ENCODE measurements around the gene CALD1.

Gene CALD1

DNA sequence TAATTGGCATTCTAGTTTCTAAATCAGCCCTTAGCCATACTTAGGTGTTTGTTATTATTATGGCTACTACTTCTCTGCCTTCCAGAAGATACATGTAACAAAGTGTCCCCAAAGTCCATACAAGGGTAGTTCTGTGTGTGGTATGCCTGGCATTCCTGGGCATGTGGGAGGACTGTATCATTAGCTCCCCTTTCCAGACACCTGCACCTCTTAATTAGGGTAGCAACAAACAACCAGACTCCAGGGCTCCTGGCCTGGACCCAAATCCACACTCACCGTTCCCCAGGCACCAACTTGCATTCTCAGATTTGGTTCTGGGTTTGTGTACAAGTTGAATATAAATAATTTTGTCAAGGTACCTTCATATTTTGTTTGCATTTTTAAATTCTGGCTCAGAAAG, 15.5 kb upstream of the CALD1 start:
- Histone ChIP-seq H3K4me3 (ENCODE audit: low read length in 2 of 2) (no peak overlapping the region), H3K4me1 (ENCODE audit: control insufficient read depth, insufficient read depth, low read length) (peaks cover 7% of the 10 kb centered on the region), H3K36me3 (ENCODE audit: control insufficient read depth in 2 of 2, insufficient read depth in 2 of 2, low read length in 2 of 2) (no peaks in the 10 kb centered on the region), H3K27me3 (ENCODE audit: control insufficient read depth in 1 of 2, insufficient read depth in 2 of 2, low read length in 2 of 2) (no peaks in the 10 kb centered on the region), H3K9me3 (ENCODE audit: control insufficient read depth in 2 of 2, low read length in 2 of 2) (no peaks in the 10 kb centered on the region), H3K27ac (ENCODE audit: low read length) (no peak overlapping the region), H3K9ac (ENCODE audit: low read length in 2 of 2) (no peak overlapping the region)

DNA sequence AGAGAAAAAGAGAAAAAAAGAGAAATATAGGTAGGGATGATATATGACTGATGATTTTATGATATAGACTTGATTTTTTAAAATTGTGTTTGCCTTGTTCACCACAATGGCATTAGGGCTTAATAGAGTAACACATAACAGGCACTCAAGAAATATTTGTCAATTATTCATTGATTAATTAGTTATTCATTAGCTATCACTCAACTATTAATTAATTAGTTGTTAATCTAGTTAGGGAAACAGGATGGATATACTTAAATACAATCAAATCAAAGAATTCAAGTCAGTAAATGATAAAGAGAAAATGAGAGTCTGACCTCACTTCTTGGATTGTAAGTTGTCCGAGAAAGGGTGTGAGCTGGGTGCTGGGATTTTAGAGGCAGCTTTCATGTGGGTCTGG, 15.1 kb upstream of the CALD1 start:
- H3K27me3 ChIP-seq (ENCODE audit: control insufficient read depth in 1 of 2, insufficient read depth in 2 of 2, low read length in 2 of 2), result no peaks in the 10 kb centered on the region
- H3K4me1 ChIP-seq (ENCODE audit: control insufficient read depth, insufficient read depth, low read length), result peaks cover 4% of the 10 kb centered on the region
- no peak overlapping the region for H3K4me3 ChIP-seq (ENCODE audit: low read length in 2 of 2)
- no peaks in the 10 kb centered on the region for H3K36me3 ChIP-seq (ENCODE audit: control insufficient read depth in 2 of 2, insufficient read depth in 2 of 2, low read length in 2 of 2)
- H3K9me3 ChIP-seq (ENCODE audit: control insufficient read depth in 2 of 2, low read length in 2 of 2), result no peaks in the 10 kb centered on the region
- H3K27ac ChIP-seq (ENCODE audit: low read length), result no peak overlapping the region
- H3K9ac ChIP-seq (ENCODE audit: low read length in 2 of 2), result no peak overlapping the region

DNA sequence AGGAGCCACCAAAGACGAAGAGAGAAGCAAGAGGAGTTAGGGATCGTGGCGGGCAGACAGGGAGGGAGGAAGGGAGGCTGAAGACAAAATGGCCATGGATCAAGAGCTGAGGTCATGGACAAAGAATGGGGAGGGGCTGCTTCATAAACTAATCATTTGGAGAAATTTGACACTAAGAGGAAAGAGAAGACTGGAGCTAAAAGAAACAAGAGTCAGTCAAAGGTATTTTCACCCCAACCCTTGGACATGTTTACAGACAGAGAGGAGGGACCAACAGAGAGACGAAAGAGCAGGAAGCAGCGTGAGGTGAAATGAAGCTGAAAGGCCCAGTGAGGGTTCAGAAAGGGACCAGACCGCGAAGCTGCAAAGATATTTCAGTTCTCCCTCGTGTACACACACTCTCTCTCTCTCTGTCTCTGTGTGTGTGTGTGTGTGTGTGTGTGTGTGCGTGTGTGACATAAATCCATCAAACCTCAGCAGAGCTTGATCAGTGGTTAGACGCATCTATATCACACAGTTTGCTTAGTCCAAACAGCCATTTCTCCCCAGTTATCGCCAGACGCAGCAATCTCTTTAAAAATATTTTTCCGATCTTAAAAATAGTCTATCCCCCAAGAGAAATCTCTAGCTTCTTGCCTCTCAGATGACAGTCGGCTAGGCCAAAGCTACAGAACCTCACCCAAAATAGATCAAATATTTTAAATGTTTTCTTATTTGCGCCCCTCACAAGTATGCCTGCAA, 12.5 kb upstream of the CALD1 start:
- Histone ChIP-seq H3K4me1 (ENCODE audit: control insufficient read depth, insufficient read depth, low read length) (peaks cover 4% of the 10 kb centered on the region), H3K36me3 (ENCODE audit: control insufficient read depth in 2 of 2, insufficient read depth in 2 of 2, low read length in 2 of 2) (no peaks in the 10 kb centered on the region), H3K4me3 (ENCODE audit: low read length in 2 of 2) (no peak overlapping the region), H3K9me3 (ENCODE audit: control insufficient read depth in 2 of 2, low read length in 2 of 2) (no peaks in the 10 kb centered on the region), H3K27ac (ENCODE audit: low read length) (no peak overlapping the region), H3K27me3 (ENCODE audit: control insufficient read depth in 1 of 2, insufficient read depth in 2 of 2, low read length in 2 of 2) (no peaks in the 10 kb centered on the region), H3K9ac (ENCODE audit: low read length in 2 of 2) (no peak overlapping the region)

DNA sequence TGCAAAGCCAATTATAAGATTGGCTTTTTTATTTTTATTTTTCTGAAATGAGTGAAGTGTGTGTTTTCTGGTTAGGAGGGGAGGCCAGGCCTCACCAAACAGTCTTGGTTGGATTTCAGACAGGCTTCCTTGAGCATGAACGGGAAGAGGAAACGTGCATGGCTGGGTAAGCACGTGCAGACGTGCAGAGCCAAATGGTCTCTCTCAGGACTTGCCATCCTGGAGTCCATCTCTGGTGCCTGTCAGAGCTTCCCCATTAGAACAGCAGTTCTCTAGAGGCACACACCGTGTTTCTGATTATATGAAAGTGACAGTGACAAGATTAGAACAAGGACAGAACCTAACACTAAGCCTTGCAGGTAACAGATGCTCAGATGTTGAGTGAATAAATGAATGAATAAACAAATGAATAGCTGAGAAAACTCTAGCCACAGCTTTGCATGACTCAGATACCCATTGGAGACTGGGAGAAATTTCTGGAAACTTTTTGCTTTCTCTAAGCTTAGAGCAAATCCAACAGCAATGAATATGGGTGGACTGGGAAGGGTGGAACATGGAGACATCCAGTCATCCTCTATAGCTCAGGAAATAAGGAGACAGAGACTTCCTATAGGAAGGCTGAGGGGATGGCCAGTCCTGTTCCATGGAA, 11.8 kb upstream of the CALD1 start:
- no peaks in the 10 kb centered on the region for H3K9me3 ChIP-seq (ENCODE audit: control insufficient read depth in 2 of 2, low read length in 2 of 2)
- H3K4me3 ChIP-seq (ENCODE audit: low read length in 2 of 2), result no peak overlapping the region
- no peaks in the 10 kb centered on the region for H3K27me3 ChIP-seq (ENCODE audit: control insufficient read depth in 1 of 2, insufficient read depth in 2 of 2, low read length in 2 of 2)
- peaks cover 4% of the 10 kb centered on the region for H3K4me1 ChIP-seq (ENCODE audit: control insufficient read depth, insufficient read depth, low read length)
- no peak overlapping the region for H3K27ac ChIP-seq (ENCODE audit: low read length)
- H3K9ac ChIP-seq (ENCODE audit: low read length in 2 of 2), result no peak overlapping the region
- H3K36me3 ChIP-seq (ENCODE audit: control insufficient read depth in 2 of 2, insufficient read depth in 2 of 2, low read length in 2 of 2), result no peaks in the 10 kb centered on the region

DNA sequence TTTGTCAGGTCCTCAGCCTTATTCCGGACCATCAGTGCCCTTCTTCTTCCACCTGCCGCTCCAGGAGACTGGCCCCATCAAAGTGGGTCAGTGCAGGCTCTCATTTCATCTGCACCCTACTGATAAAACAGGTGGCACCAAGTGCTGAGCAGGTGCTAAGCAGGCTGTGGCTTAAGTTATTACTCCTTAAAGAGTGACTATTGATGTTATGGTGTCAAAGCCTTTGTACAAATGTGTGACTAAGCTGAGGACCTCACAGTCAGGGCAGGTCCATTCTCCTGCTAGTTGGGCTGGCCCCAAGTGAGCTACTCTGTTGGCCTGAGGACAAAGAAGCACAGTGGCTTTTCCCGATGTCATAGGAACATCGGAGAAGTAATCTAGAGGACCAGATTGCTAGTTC, 11.2 kb upstream of the CALD1 start:
- no peak overlapping the region for H3K4me3 ChIP-seq (ENCODE audit: low read length in 2 of 2)
- H3K9me3 ChIP-seq (ENCODE audit: control insufficient read depth in 2 of 2, low read length in 2 of 2), result no peaks in the 10 kb centered on the region
- H3K4me1 ChIP-seq (ENCODE audit: control insufficient read depth, insufficient read depth, low read length), result peaks cover 4% of the 10 kb centered on the region
- no peak overlapping the region for H3K27ac ChIP-seq (ENCODE audit: low read length)
- H3K9ac ChIP-seq (ENCODE audit: low read length in 2 of 2), result no peak overlapping the region
- no peaks in the 10 kb centered on the region for H3K36me3 ChIP-seq (ENCODE audit: control insufficient read depth in 2 of 2, insufficient read depth in 2 of 2, low read length in 2 of 2)
- no peaks in the 10 kb centered on the region for H3K27me3 ChIP-seq (ENCODE audit: control insufficient read depth in 1 of 2, insufficient read depth in 2 of 2, low read length in 2 of 2)

DNA sequence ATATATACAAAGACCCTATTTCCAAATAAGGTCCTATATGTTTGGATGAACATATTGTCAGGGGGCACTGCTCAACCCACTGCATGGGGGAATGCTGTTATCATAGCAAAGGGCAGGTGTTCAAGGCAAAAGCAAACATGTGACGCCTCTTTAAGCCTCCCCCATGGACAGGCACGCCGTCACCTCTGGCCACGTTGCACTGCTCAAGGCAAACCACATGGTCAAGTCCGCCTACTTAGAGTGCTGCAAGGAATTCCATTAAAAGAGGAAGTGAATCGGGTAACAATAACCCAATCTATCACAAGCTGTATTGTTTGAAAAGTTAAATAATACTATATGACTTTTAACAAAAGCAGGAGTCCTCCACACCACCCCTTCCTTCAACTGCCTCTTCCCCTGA, 8.8 kb upstream of the CALD1 start:
- no peak overlapping the region for H3K4me3 ChIP-seq (ENCODE audit: low read length in 2 of 2)
- H3K9me3 ChIP-seq (ENCODE audit: control insufficient read depth in 2 of 2, low read length in 2 of 2), result no peaks in the 10 kb centered on the region
- peaks cover 3% of the 10 kb centered on the region for H3K4me1 ChIP-seq (ENCODE audit: control insufficient read depth, insufficient read depth, low read length)
- no peaks in the 10 kb centered on the region for H3K27me3 ChIP-seq (ENCODE audit: control insufficient read depth in 1 of 2, insufficient read depth in 2 of 2, low read length in 2 of 2)
- no peaks in the 10 kb centered on the region for H3K36me3 ChIP-seq (ENCODE audit: control insufficient read depth in 2 of 2, insufficient read depth in 2 of 2, low read length in 2 of 2)
- H3K27ac ChIP-seq (ENCODE audit: low read length), result no peak overlapping the region
- H3K9ac ChIP-seq (ENCODE audit: low read length in 2 of 2), result no peak overlapping the region

DNA sequence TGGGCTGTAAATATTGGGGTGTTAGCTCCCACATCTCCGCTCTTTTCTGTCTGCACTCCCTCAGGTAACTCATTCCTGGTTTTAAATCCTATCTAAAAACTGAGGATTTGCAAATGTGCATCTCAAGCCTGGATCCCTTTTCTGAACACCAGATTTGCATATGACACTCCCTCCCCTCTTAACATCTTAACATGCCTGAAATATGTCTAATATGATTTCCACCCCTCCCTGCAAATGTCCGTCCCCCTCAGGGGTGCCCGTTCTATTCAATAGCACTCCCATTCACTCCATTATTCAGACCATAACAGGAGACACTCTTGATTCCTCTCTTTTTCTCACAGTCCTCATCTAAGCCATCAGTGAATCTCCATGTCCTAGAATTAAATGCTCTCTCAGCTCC, 8.3 kb upstream of the CALD1 start:
- Histone ChIP-seq H3K27ac (ENCODE audit: low read length) (no peak overlapping the region), H3K9ac (ENCODE audit: low read length in 2 of 2) (no peak overlapping the region), H3K36me3 (ENCODE audit: control insufficient read depth in 2 of 2, insufficient read depth in 2 of 2, low read length in 2 of 2) (no peaks in the 10 kb centered on the region), H3K9me3 (ENCODE audit: control insufficient read depth in 2 of 2, low read length in 2 of 2) (no peaks in the 10 kb centered on the region), H3K4me1 (ENCODE audit: control insufficient read depth, insufficient read depth, low read length) (peaks cover 3% of the 10 kb centered on the region), H3K27me3 (ENCODE audit: control insufficient read depth in 1 of 2, insufficient read depth in 2 of 2, low read length in 2 of 2) (no peaks in the 10 kb centered on the region), H3K4me3 (ENCODE audit: low read length in 2 of 2) (no peak overlapping the region)

DNA sequence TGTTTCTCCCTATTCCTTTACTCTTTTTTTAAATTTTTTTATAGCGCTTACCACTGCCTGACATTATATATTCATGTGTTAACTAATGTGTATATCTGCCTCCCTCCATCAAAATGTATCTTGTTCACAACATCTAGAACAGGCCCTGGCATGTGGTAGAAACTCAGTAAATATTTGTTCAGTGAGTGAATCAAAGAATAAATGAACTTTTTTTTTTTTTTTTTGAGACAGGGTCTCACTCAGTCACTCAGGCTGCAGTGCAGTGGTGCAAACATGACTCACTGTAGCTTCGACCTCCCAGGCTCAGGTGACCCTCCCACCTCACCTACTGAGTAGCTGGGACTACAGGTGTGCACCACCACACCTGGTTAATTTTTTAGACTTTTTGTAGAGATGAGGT, 7.5 kb upstream of the CALD1 start:
- Histone ChIP-seq H3K36me3 (ENCODE audit: control insufficient read depth in 2 of 2, insufficient read depth in 2 of 2, low read length in 2 of 2) (no peaks in the 10 kb centered on the region), H3K4me3 (ENCODE audit: low read length in 2 of 2) (no peak overlapping the region)

DNA sequence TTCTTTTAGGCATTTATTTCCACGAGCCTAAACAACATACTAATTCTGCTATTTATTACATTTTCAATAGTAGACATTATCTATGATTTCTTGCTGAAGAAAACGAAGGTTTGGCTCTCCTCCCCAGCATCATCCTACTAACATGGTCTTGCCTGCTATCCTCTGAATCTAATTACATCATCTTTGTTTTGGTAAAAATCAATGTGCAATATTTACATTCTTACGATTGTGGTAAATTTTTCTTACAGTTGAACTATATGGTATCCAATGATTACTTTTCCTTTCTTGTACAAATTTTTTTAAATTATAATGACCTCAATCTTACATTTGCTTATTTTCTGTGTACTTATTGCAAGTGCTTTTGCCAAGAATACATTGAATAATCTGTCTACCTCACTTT, 7.0 kb upstream of the CALD1 start:
- Histone ChIP-seq H3K4me1 (ENCODE audit: control insufficient read depth, insufficient read depth, low read length) (peaks cover 4% of the 10 kb centered on the region), H3K36me3 (ENCODE audit: control insufficient read depth in 2 of 2, insufficient read depth in 2 of 2, low read length in 2 of 2) (no peaks in the 10 kb centered on the region), H3K9me3 (ENCODE audit: control insufficient read depth in 2 of 2, low read length in 2 of 2) (no peaks in the 10 kb centered on the region), H3K27me3 (ENCODE audit: control insufficient read depth in 1 of 2, insufficient read depth in 2 of 2, low read length in 2 of 2) (no peaks in the 10 kb centered on the region), H3K4me3 (ENCODE audit: low read length in 2 of 2) (no peak overlapping the region), H3K27ac (ENCODE audit: low read length) (no peak overlapping the region), H3K9ac (ENCODE audit: low read length in 2 of 2) (no peak overlapping the region)

More for the DNA sequence above, 7.5 kb upstream of the CALD1 start:
- Histone ChIP-seq H3K27ac (ENCODE audit: low read length) (no peak overlapping the region), H3K27me3 (ENCODE audit: control insufficient read depth in 1 of 2, insufficient read depth in 2 of 2, low read length in 2 of 2) (no peaks in the 10 kb centered on the region), H3K4me1 (ENCODE audit: control insufficient read depth, insufficient read depth, low read length) (peaks cover 3% of the 10 kb centered on the region), H3K9ac (ENCODE audit: low read length in 2 of 2) (no peak overlapping the region), H3K9me3 (ENCODE audit: control insufficient read depth in 2 of 2, low read length in 2 of 2) (no peaks in the 10 kb centered on the region)

DNA sequence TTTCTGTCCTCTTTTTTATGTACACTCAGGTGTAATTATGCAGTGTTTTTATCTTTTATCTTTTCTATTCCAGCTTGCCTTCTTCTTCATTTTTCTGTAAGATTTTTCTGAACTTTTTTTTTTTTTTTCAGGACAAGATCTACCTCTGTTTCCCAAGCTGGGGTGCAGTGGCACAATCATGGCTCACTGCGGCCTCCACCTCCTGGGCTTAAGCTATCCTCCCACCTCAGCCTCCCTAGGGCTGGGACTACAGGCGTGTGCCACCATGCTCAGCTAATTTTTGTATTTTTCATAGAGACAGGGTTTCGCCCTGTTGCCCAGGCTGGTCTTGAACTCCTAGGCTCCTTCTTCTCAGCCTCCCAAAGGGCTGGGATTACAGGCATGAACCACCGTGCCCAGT, 6.3 kb upstream of the CALD1 start:
- peaks cover 12% of the 10 kb centered on the region for H3K4me1 ChIP-seq (ENCODE audit: control insufficient read depth, insufficient read depth, low read length)
- H3K27ac ChIP-seq (ENCODE audit: low read length), result no peak overlapping the region
- H3K9me3 ChIP-seq (ENCODE audit: control insufficient read depth in 2 of 2, low read length in 2 of 2), result no peaks in the 10 kb centered on the region
- H3K4me3 ChIP-seq (ENCODE audit: low read length in 2 of 2), result no peak overlapping the region
- no peaks in the 10 kb centered on the region for H3K36me3 ChIP-seq (ENCODE audit: control insufficient read depth in 2 of 2, insufficient read depth in 2 of 2, low read length in 2 of 2)
- H3K27me3 ChIP-seq (ENCODE audit: control insufficient read depth in 1 of 2, insufficient read depth in 2 of 2, low read length in 2 of 2), result no peaks in the 10 kb centered on the region
- H3K9ac ChIP-seq (ENCODE audit: low read length in 2 of 2), result no peak overlapping the region

DNA sequence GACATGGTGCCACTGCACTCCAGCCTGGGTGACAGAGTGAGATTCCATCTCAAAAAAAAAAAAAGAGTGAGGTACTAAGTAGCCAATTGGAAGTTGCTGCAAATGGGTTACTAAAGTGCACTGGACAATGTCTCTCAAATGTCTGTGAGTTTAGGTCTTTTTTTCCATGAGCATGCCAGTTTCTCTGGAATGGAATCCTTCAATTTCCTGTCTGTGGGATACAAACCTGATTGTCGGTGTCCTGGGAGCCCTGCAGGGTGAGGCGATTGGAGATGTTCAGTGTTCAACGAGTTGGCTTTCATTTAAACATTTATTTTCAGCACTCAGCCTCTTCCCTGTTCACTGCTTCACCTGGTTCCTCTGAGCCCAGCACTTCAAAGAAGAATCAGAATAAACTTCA, 5.3 kb upstream of the CALD1 start:
- Histone ChIP-seq H3K4me1 (ENCODE audit: control insufficient read depth, insufficient read depth, low read length) (peaks cover 19% of the 10 kb centered on the region), H3K4me3 (ENCODE audit: low read length in 2 of 2) (no peak overlapping the region), H3K27me3 (ENCODE audit: control insufficient read depth in 1 of 2, insufficient read depth in 2 of 2, low read length in 2 of 2) (no peaks in the 10 kb centered on the region), H3K9me3 (ENCODE audit: control insufficient read depth in 2 of 2, low read length in 2 of 2) (no peaks in the 10 kb centered on the region), H3K9ac (ENCODE audit: low read length in 2 of 2) (no peak overlapping the region), H3K27ac (ENCODE audit: low read length) (no peak overlapping the region), H3K36me3 (ENCODE audit: control insufficient read depth in 2 of 2, insufficient read depth in 2 of 2, low read length in 2 of 2) (no peaks in the 10 kb centered on the region)

Measured in stomach smooth muscle (tissue), 2 donors.